B cell (primary cell): ENCODE data around the gene PPIAL4G.
"Not testable (repeated sequence)": the region's sequence is repeated elsewhere in the genome, so short reads cannot be mapped to it uniquely, and the experiment has no call there.

Experiments used
- CTCF ChIP-seq: fragments of 200-600 bp; IDR thresholded peaks from one replicate; pipeline ENCODE4 v1.8.0; 2022; ENCODE audit warnings: antibody characterized with exemption, mild to moderate bottlenecking
- EZH2 ChIP-seq: IDR thresholded peaks from 2 replicates; pipeline ENCODE4 v1.6.1; 2012; ENCODE audit warnings: borderline replicate concordance, low read depth, mild to moderate bottlenecking, moderate library complexity, low read length; ENCODE audit not compliant: insufficient read depth, poor library complexity, severe bottlenecking

- not testable (repeated sequence) for TF ChIP-seq CTCF, EZH2
These were observed 40.4 kb upstream of the PPIAL4G start for GRCh38 chr1:148523205-148524144.
